Calu3 (cell line): ENCODE measurements around the gene DDX51. TPM values are rescaled to one million over a fixed set of nuclear protein-coding genes. Genes with fewer than 3 reads are reported as not detected.

Experiments
- BruUV-seq: library from RNA; stranded (reverse); fragments of 400-500 nt; replicated peaks from 2 replicates; lab custom pipeline; 2021; lab: Mats Ljungman, UMichigan
- CTCF ChIA-PET: fragments of 300-600 bp; sonication (Branson Sonifier 250); formaldehyde crosslinking; loops from one replicate; lab custom pipeline; 2022; ENCODE audit warnings: antibody characterized with exemption; lab: Charles Lee
- DNase-seq: peaks from one replicate; pipeline ENCODE4 v3.0.0; 2022
- H3K27ac Mint-ChIP-seq: one replicate; pipeline ENCODE4 v1.8.0; 2022; ENCODE audit warnings: mixed read lengths; ENCODE audit not compliant: unreplicated experiment
- H3K27me3 Mint-ChIP-seq: one replicate; pipeline ENCODE4 v1.8.0; 2022; ENCODE audit warnings: mixed read lengths; ENCODE audit not compliant: unreplicated experiment
- H3K36me3 Mint-ChIP-seq: one replicate; pipeline ENCODE4 v1.8.0; 2022; ENCODE audit warnings: mild to moderate bottlenecking, moderate library complexity, mixed read lengths; ENCODE audit not compliant: insufficient read depth, unreplicated experiment
- H3K4me1 Mint-ChIP-seq: one replicate; pipeline ENCODE4 v1.8.0; 2022; ENCODE audit warnings: mild to moderate bottlenecking, low read depth, mixed read lengths; ENCODE audit not compliant: unreplicated experiment
- H3K4me3 Mint-ChIP-seq: one replicate; pipeline ENCODE4 v1.8.0; 2022; ENCODE audit warnings: mild to moderate bottlenecking, low read depth, moderate library complexity, mixed read lengths; ENCODE audit not compliant: unreplicated experiment
- H3K9me3 Mint-ChIP-seq: one replicate; pipeline ENCODE4 v1.8.0; 2022; ENCODE audit warnings: low read depth, mixed read lengths; ENCODE audit not compliant: unreplicated experiment
- CTCF ChIP-seq: fragments of 200-600 bp; IDR thresholded peaks from one replicate; pipeline ENCODE4 v1.8.0; 2022; ENCODE audit warnings: antibody characterized with exemption; ENCODE audit not compliant: unreplicated experiment
- intact Hi-C: fragments of 100-400 bp; cut with micrococcal nuclease; formaldehyde crosslinking; loops from one replicate; pipeline ENCODE4 v1.10.0; 2022; ENCODE audit not compliant: unreplicated experiment
- total RNA-seq: library from RNA; stranded (reverse); gene quantifications from 2 replicates; pipeline ENCODE4 v1.2.3, GENCODE V29; 2022

The DDX51 gene
- total RNA-seq, 1 experiment from 2014 or later = 46.3 TPM

- Mint-ChIP-seq H3K36me3 (peaks cover 98% of the 10 kb centered on the region), H3K27ac (peak overlapping the region; percentile 58), H3K9me3 (no peaks in the 10 kb centered on the region), H3K4me3 (no peak overlapping the region), H3K4me1 (peaks cover 20% of the 10 kb centered on the region), H3K27me3 (no peaks in the 10 kb centered on the region)
- BruUV-seq = no TSS peak
- CTCF ChIA-PET = no interaction called here
- intact Hi-C loops = no loop called here
- no peak for DNase-seq
- no peak for TF ChIP-seq CTCF
Observed at GRCh38 chr12:132140918-132141841, 2.9 kb downstream of the DDX51 start.

- intact Hi-C loops = no loop called here
- TF ChIP-seq CTCF = no peak
- CTCF ChIA-PET = interaction anchor here (1.2 kb wide), 1 partner anchor 16 kb away, joined by 3 read pairs; no protein-coding TSS in a partner anchor
- H3K27me3 Mint-ChIP-seq = no peaks in the 10 kb centered on the region
- no peaks in the 10 kb centered on the region for H3K9me3 Mint-ChIP-seq
- no peak for DNase-seq
- no peak overlapping the region for H3K27ac Mint-ChIP-seq
- H3K4me3 Mint-ChIP-seq = no peak overlapping the region
- H3K4me1 Mint-ChIP-seq = peaks cover 16% of the 10 kb centered on the region
- peaks cover 94% of the 10 kb centered on the region for H3K36me3 Mint-ChIP-seq
- BruUV-seq = no TSS peak
Observed at GRCh38 chr12:132140501-132140900, 3.6 kb downstream of the DDX51 start.

- CTCF ChIA-PET = interaction anchor here (1.2 kb wide), 1 partner anchor 15 kb away, joined by 3 read pairs; no protein-coding TSS in a partner anchor
- H3K27me3 Mint-ChIP-seq = no peaks in the 10 kb centered on the region
- intact Hi-C loops = no loop called here
- no peak overlapping the region for H3K27ac Mint-ChIP-seq
- no TSS peak for BruUV-seq
- peaks cover 88% of the 10 kb centered on the region for H3K36me3 Mint-ChIP-seq
- no peak for TF ChIP-seq CTCF
- H3K4me3 Mint-ChIP-seq = no peak overlapping the region
- no peak for DNase-seq
- peaks cover 10% of the 10 kb centered on the region for H3K4me1 Mint-ChIP-seq
- H3K9me3 Mint-ChIP-seq = no peaks in the 10 kb centered on the region
Observed at GRCh38 chr12:132139912-132140311, 4.2 kb downstream of the DDX51 start.

GRCh38 chr12:132138941-132139871 lies 4.9 kb downstream of the DDX51 start:
- Mint-ChIP-seq H3K27ac (no peak overlapping the region), H3K4me3 (no peak overlapping the region), H3K27me3 (no peaks in the 10 kb centered on the region), H3K9me3 (no peaks in the 10 kb centered on the region), H3K36me3 (peaks cover 81% of the 10 kb centered on the region), H3K4me1 (peaks cover 9% of the 10 kb centered on the region)
- CTCF ChIA-PET = interaction anchor here (0.7 to 1.2 kb wide), 2 partner anchors 15 to 244 kb away, joined by 3 read pairs; no protein-coding TSS in a partner anchor
- BruUV-seq = no TSS peak
- DNase-seq = no peak
- intact Hi-C loops = no loop called here
- TF ChIP-seq CTCF = no peak
